ENCODE results near the gene BAIAP3. TPM values are rescaled to one million over a fixed set of nuclear protein-coding genes. Genes with fewer than 3 reads are reported as not detected.
A peak's percentile ranks its signal among the peaks of the same experiment; 100 is the strongest.

Gene BAIAP3
- total and polyA plus RNA-seq, 2 of the 8 experiments (the other 6 are each of a cell fraction or from before 2014, with no cell fraction given): 2.9 to 6.8 TPM

DNA sequence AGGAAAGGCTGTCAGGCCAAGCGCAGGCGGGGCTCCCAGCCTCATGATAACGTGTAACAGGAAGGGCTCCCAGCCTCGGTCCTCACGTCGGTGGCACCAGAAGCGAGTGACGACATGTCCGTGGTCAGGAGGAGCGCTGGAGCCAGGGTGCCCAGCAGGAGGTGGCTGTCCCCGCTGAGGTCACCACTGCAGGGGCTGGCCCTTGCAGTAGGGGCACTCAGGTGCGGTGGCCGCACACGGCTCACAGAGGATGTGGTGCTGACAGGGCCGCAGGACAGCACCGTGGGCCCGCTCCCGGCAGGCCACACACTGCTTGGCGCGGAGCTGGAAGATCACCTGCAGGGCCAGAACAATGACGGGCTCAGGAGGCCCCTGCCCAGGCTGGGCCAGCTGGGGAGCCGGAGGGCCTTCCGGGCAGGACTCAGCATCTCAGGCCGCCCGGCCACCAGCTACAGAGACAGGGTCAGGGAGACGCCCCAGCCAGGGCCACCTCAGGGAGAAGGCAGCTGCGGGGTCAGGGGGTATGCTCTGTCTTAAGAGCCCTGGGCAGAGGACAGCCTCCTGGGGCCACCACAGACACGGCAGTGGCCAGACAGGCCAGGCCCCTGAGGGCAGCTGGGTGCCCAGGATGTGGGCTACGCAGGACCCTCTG is 32.7 kb downstream of the BAIAP3 start:
- Histone ChIP-seq H3K18ac (ENCODE audit: extremely low read depth, low read length) (no peak overlapping the region), H2BK12ac (ENCODE audit: low read depth, low read length) (no peak overlapping the region), H3K27ac (ENCODE audit: low read depth, low read length) (no peak overlapping the region), H3K36me3 (ENCODE audit: control insufficient read depth in 2 of 4, insufficient read depth in 4 of 4, low read length in 3 of 4) (peaks cover 15 to 47% (median 23%) of the 10 kb centered on the region in 4 experiments), H3K79me1 (ENCODE audit: low read depth, low read length) (peaks cover 5% of the 10 kb centered on the region; the same call in 1 of the 2 replicates), H4K5ac (ENCODE audit: insufficient read length, low read depth, low read length) (no peak overlapping the region), H3K9ac (replicated peaks in 1 of 4; ENCODE audit: extremely low read depth in 1 of 4, low read depth in 3 of 4, low read length in 3 of 4) (no peak overlapping the region), H3K4me2 (ENCODE audit: insufficient read depth in 1 of 2, low read depth in 2 of 2, low read length in 2 of 2) (no peak overlapping the region), H4K91ac (replicated peaks; ENCODE audit: insufficient read length, low read length) (no peak overlapping the region), H2BK20ac (ENCODE audit: low read length) (no peak overlapping the region), H3K27me3 (replicated peaks in 1 of 4; ENCODE audit: control insufficient read depth in 3 of 4, extremely low read depth in 1 of 4, insufficient read depth in 3 of 4, low read length in 3 of 4) (no peaks in the 10 kb centered on the region), H3K79me2 (ENCODE audit: control insufficient read depth in 1 of 2, insufficient read depth in 2 of 2, low read length in 2 of 2) (peaks cover 0 to 5% of the 10 kb centered on the region in 2 experiments; a peak in 1 of 4 replicates), H2BK5ac (ENCODE audit: low read depth, low read length) (no peak overlapping the region), H3K23ac (ENCODE audit: insufficient read length) (no peak overlapping the region), H4K20me1 (replicated peaks in 1 of 2; ENCODE audit: control insufficient read depth in 1 of 2, insufficient read depth in 2 of 2, low read length in 2 of 2) (peaks cover 8 to 29% of the 10 kb centered on the region in 2 experiments), H3K4me1 (replicated peaks in 1 of 4; ENCODE audit: control insufficient read depth in 3 of 4, insufficient read depth in 4 of 4, low read length in 3 of 4) (no peaks in the 10 kb centered on the region), H3K23me2 (ENCODE audit: low read depth, low read length) (no peaks in the 10 kb centered on the region), H2AFZ (ENCODE audit: low read length) (no peak overlapping the region), H3K56ac (replicated peaks; ENCODE audit: insufficient read length, low read depth, low read length) (no peak overlapping the region), H4K8ac (ENCODE audit: extremely low read depth, insufficient read depth, low read length) (no peak overlapping the region; the same call in 1 of the 2 replicates), H2BK120ac (replicated peaks; ENCODE audit: low read depth, low read length) (no peak overlapping the region), H3K14ac (ENCODE audit: insufficient read length) (no peak overlapping the region), H3K4me3 (ENCODE audit: extremely low read depth in 1 of 4, insufficient read depth in 2 of 4, low read depth in 3 of 4, low read length in 4 of 4) (no peak overlapping the region), H2AK5ac (ENCODE audit: low read depth, low read length) (no peak overlapping the region), H2BK15ac (ENCODE audit: low read length) (no peak overlapping the region), H3K4ac (replicated peaks; ENCODE audit: insufficient read length, low read depth, low read length) (no peak overlapping the region), H3K9me3 (ENCODE audit: insufficient read depth in 2 of 2, low read depth in 1 of 2, low read length in 1 of 2) (no peaks in the 10 kb centered on the region)
- FAIRE-seq (no peak), DNase-seq (ENCODE audit: low read depth in 1 of 2, low spot score in 2 of 2) (no peak)
- TF ChIP-seq SRF (IDR thresholded peaks at IDR 0.05; ENCODE audit: low read depth, low read length) (no peak), CHD2 (IDR thresholded peaks at IDR 0.05; ENCODE audit: low read length) (no peak), JUND (IDR thresholded peaks at IDR 0.05; ENCODE audit: low read length) (no peak), POLR2AphosphoS5 (IDR thresholded peaks at IDR 0.05; ENCODE audit: low read depth, low read length) (0 out of 2 replicates have a peak, but pooled peaks have one; percentile 26), RXRA (IDR thresholded peaks at IDR 0.05; ENCODE audit: insufficient read depth, low read depth, low read length) (no peak), GTF2F1 (IDR thresholded peaks at IDR 0.05; ENCODE audit: borderline replicate concordance, low read depth, low read length) (no peak), BACH1 (IDR thresholded peaks at IDR 0.05; ENCODE audit: low read length) (no peak)
- 93% methylated on average over 28 of the region's 29 CpGs; no CpG with 5 or more reads in 1 of the 2 experiments for WGBS, 2 experiments (ENCODE audit: extremely low coverage in 1 of 2, insufficient coverage in 1 of 2, insufficient read length in 1 of 2, insufficient replicate concordance in 2 of 2, low coverage in 1 of 2, low lambda C conversion rate in 2 of 2, missing lambda C conversion rate in 1 of 2)
- POLR2A ChIA-PET (ENCODE audit: partially characterized antibody): interaction anchor here (0.6 to 6.6 kb wide), 3 partner anchors 8 to 42 kb away, joined by 3 to 44 read pairs (median 3); no protein-coding TSS in a partner anchor
- CTCF ChIA-PET (ENCODE audit: partially characterized antibody): interaction anchor here (0.8 to 8.1 kb wide), 7 partner anchors 9 to 146 kb away, joined by 3 to 59 read pairs (median 5); partner anchors contain the start of gene CCDC154
